HEK293 (cell line): ENCODE data around the gene THRAP3.

ENCODE experiments used
- CTCF ChIA-PET: fragments of 350-600 bp; formaldehyde crosslinking; extraction: SDS; loops from one replicate; lab custom pipeline; 2021; ENCODE audit warnings: antibody characterized with exemption; lab: Yijun Ruan, JAX
- POLR2A ChIA-PET: fragments of 300-600 bp; formaldehyde crosslinking; extraction: SDS; loops from one replicate; lab custom pipeline; 2020; ENCODE audit warnings: antibody characterized with exemption, inconsistent platforms; lab: Yijun Ruan, JAX
- H3K27ac ChIP-seq: fragments of 200-500 bp; sonication (Bioruptor generic); 2 replicates; pipeline ENCODE4 v1.5.1; 2014; ENCODE audit warnings: low read depth, low read length, control low read depth, inconsistent platforms; ENCODE audit errors: extremely low read depth
- H3K36me3 ChIP-seq, 2 experiments: fragments of 200-500 bp in 1 of 2; sonication (Bioruptor generic) in 1 of 2; 1 replicate in 1 of 2; 2 replicates in 1 of 2; pipeline ENCODE4 v1.5.1; 2014 to 2017; ENCODE audit warnings: inconsistent platforms in 2 of 2, low read length in 2 of 2; ENCODE audit not compliant: control insufficient read depth in 2 of 2, insufficient read depth in 1 of 2
- H3K4me1 ChIP-seq: fragments of 200-500 bp; sonication (Bioruptor generic); 2 replicates; pipeline ENCODE4 v1.5.1; 2014; ENCODE audit warnings: mild to moderate bottlenecking, low read length, inconsistent platforms; ENCODE audit not compliant: control insufficient read depth, insufficient read depth
- H3K4me3 ChIP-seq: 2 replicates; pipeline ENCODE4 v1.5.1; 2011; ENCODE audit warnings: low read depth, mild to moderate bottlenecking, control low read depth, low read length, moderate library complexity
- H3K9me3 ChIP-seq: fragments of 200-500 bp; sonication (Bioruptor generic); 2 replicates; pipeline ENCODE4 v1.5.1; 2014; ENCODE audit warnings: low read depth, low read length, inconsistent platforms; ENCODE audit not compliant: control insufficient read depth, insufficient read depth
- FEZF1 ChIP-seq: fragments of 450-650 bp; formaldehyde crosslinking; IDR thresholded peaks from 2 replicates; pipeline ENCODE4 v1.5.1; 2016; ENCODE audit warnings: missing biosample characterization, missing genetic modification characterization
- IKZF3 ChIP-seq: fragments of 450-650 bp; IDR thresholded peaks from 2 replicates; pipeline ENCODE4 v1.5.0; 2018; ENCODE audit warnings: missing biosample characterization, mild to moderate bottlenecking, missing genetic modification characterization, moderate library complexity
- KLF10 ChIP-seq: fragments of 450-650 bp; IDR thresholded peaks from 2 replicates; pipeline ENCODE4 v1.5.1; 2018; ENCODE audit warnings: missing biosample characterization, mild to moderate bottlenecking, missing genetic modification characterization
- KLF8 ChIP-seq: fragments of 450-650 bp; formaldehyde crosslinking; IDR thresholded peaks from 2 replicates; pipeline ENCODE4 v1.5.1; 2016; ENCODE audit warnings: missing biosample characterization, missing genetic modification characterization
- KLF9 ChIP-seq: fragments of 450-650 bp; formaldehyde crosslinking; IDR thresholded peaks from 2 replicates; pipeline ENCODE4 v1.5.1; 2016; ENCODE audit warnings: missing biosample characterization, missing genetic modification characterization, low read depth
- MEIS1 ChIP-seq: sonication (generic); formaldehyde crosslinking; IDR thresholded peaks from 2 replicates; pipeline ENCODE4 v1.8.1; 2022; ENCODE audit warnings: missing genetic modification reagents, mild to moderate bottlenecking, borderline replicate concordance
- SP2 ChIP-seq: fragments of 450-650 bp; formaldehyde crosslinking; IDR thresholded peaks from 2 replicates; pipeline ENCODE4 v1.5.1; 2016; ENCODE audit warnings: missing biosample characterization, missing genetic modification characterization
- ZBTB48 ChIP-seq: fragments of 450-650 bp; formaldehyde crosslinking; IDR thresholded peaks from 2 replicates; pipeline ENCODE4 v1.5.1; 2016; ENCODE audit warnings: missing biosample characterization, missing genetic modification characterization
- ZFP69B ChIP-seq: fragments of 450-650 bp; formaldehyde crosslinking; IDR thresholded peaks from 2 replicates; pipeline ENCODE4 v1.5.1; 2016; ENCODE audit warnings: missing biosample characterization, missing genetic modification characterization
- ZNF10 ChIP-seq: fragments of 450-650 bp; formaldehyde crosslinking; IDR thresholded peaks from 2 replicates; pipeline ENCODE4 v1.5.1; 2017; ENCODE audit warnings: missing biosample characterization, missing genetic modification characterization
- ZNF157 ChIP-seq: fragments of 450-650 bp; formaldehyde crosslinking; IDR thresholded peaks from 2 replicates; pipeline ENCODE4 v1.5.1; 2016; ENCODE audit warnings: missing biosample characterization, missing genetic modification characterization
- ZNF223 ChIP-seq: fragments of 450-650 bp; formaldehyde crosslinking; IDR thresholded peaks from 2 replicates; pipeline ENCODE4 v1.5.1; 2016; ENCODE audit warnings: missing biosample characterization, missing genetic modification characterization
- ZNF266 ChIP-seq: fragments of 450-650 bp; formaldehyde crosslinking; IDR thresholded peaks from 2 replicates; pipeline ENCODE4 v1.5.1; 2016; ENCODE audit warnings: missing biosample characterization, missing genetic modification characterization, low read depth
- ZNF280D ChIP-seq: fragments of 450-650 bp; formaldehyde crosslinking; IDR thresholded peaks from 2 replicates; pipeline ENCODE4 v1.5.1; 2016; ENCODE audit warnings: missing biosample characterization, missing genetic modification characterization
- ZNF544 ChIP-seq: fragments of 450-650 bp; formaldehyde crosslinking; IDR thresholded peaks from 2 replicates; pipeline ENCODE4 v1.5.0; 2017; ENCODE audit warnings: missing biosample characterization, missing genetic modification characterization
- ZNF558 ChIP-seq: fragments of 450-650 bp; formaldehyde crosslinking; IDR thresholded peaks from 2 replicates; pipeline ENCODE4 v1.5.1; 2016; ENCODE audit warnings: missing biosample characterization, missing genetic modification characterization
- ZNF677 ChIP-seq: fragments of 450-650 bp; IDR thresholded peaks from 2 replicates; pipeline ENCODE4 v1.5.0; 2018; ENCODE audit warnings: missing biosample characterization, mild to moderate bottlenecking, missing genetic modification characterization, moderate library complexity
- ZNF830 ChIP-seq: fragments of 450-650 bp; IDR thresholded peaks from 2 replicates; pipeline ENCODE4 v1.5.0; 2018; ENCODE audit warnings: missing biosample characterization, missing genetic modification characterization, low read depth, mild to moderate bottlenecking, moderate library complexity
- TF ChIP-seq, protein P1 (sequence below): fragments of 450-650 bp; formaldehyde crosslinking; IDR thresholded peaks from 2 replicates; pipeline ENCODE4 v1.5.1; 2016; ENCODE audit warnings: missing biosample characterization, missing genetic modification characterization, borderline replicate concordance
- TF ChIP-seq, protein P2 (sequence below): fragments of 450-650 bp; formaldehyde crosslinking; IDR thresholded peaks from 2 replicates; pipeline ENCODE4 v1.5.1; 2016; ENCODE audit warnings: missing biosample characterization, missing genetic modification characterization, borderline replicate concordance
- TF ChIP-seq, protein P3 (sequence below): sonication (generic); formaldehyde crosslinking; IDR thresholded peaks from 2 replicates; pipeline ENCODE4 v1.8.1; 2022; ENCODE audit warnings: mild to moderate bottlenecking, moderate library complexity, missing genetic modification reagents

The THRAP3 gene

DNA sequence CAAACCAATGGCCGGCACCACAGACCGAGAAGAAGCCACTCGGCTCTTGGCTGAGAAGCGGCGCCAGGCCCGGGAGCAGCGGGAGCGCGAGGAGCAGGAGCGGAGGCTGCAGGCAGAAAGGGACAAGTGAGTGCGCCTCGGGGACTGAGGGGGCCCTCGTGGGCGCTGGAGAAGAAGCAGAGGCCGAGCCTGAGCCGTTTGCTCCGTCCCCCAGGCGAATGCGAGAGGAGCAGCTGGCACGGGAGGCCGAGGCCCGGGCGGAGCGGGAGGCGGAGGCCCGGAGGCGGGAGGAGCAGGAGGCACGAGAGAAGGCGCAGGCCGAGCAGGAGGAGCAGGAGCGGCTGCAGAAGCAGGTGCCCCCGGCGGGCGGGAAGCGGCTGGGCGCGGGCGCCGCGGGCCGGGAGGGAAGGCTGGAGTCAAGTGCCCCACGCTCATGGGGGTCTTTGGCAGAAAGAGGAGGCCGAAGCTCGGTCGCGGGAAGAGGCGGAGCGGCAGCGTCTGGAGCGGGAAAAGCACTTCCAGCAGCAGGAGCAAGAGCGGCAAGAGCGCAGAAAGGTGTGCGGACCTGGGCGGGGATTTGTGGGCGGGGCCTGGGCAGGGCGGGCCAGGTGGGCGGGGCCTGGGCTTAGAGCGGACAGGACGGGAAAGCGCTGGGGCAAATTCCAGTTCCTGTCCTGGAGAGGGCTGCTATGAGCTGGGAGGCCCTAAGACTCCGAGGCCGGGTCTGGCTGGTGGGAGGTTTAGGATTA is 45.6 kb upstream of the THRAP3 start (continued):
- TF ChIP-seq KLF9 (tag by site-specific recombination) (peak; percentile 60; the same call in 1 of the 2 replicates), ZNF544 (no peak), ZNF280D (tag by site-specific recombination) (no peak), ZNF266 (tag by site-specific recombination) (no peak), KLF10 (tag by site-specific recombination) (no peak)
- TF ChIP-seq, protein P1, sequence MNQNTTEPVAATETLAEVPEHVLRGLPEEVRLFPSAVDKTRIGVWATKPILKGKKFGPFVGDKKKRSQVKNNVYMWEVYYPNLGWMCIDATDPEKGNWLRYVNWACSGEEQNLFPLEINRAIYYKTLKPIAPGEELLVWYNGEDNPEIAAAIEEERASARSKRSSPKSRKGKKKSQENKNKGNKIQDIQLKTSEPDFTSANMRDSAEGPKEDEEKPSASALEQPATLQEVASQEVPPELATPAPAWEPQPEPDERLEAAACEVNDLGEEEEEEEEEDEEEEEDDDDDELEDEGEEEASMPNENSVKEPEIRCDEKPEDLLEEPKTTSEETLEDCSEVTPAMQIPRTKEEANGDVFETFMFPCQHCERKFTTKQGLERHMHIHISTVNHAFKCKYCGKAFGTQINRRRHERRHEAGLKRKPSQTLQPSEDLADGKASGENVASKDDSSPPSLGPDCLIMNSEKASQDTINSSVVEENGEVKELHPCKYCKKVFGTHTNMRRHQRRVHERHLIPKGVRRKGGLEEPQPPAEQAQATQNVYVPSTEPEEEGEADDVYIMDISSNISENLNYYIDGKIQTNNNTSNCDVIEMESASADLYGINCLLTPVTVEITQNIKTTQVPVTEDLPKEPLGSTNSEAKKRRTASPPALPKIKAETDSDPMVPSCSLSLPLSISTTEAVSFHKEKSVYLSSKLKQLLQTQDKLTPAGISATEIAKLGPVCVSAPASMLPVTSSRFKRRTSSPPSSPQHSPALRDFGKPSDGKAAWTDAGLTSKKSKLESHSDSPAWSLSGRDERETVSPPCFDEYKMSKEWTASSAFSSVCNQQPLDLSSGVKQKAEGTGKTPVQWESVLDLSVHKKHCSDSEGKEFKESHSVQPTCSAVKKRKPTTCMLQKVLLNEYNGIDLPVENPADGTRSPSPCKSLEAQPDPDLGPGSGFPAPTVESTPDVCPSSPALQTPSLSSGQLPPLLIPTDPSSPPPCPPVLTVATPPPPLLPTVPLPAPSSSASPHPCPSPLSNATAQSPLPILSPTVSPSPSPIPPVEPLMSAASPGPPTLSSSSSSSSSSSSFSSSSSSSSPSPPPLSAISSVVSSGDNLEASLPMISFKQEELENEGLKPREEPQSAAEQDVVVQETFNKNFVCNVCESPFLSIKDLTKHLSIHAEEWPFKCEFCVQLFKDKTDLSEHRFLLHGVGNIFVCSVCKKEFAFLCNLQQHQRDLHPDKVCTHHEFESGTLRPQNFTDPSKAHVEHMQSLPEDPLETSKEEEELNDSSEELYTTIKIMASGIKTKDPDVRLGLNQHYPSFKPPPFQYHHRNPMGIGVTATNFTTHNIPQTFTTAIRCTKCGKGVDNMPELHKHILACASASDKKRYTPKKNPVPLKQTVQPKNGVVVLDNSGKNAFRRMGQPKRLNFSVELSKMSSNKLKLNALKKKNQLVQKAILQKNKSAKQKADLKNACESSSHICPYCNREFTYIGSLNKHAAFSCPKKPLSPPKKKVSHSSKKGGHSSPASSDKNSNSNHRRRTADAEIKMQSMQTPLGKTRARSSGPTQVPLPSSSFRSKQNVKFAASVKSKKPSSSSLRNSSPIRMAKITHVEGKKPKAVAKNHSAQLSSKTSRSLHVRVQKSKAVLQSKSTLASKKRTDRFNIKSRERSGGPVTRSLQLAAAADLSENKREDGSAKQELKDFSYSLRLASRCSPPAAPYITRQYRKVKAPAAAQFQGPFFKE (tag by site-specific recombination): no peak
- TF ChIP-seq, protein P2, sequence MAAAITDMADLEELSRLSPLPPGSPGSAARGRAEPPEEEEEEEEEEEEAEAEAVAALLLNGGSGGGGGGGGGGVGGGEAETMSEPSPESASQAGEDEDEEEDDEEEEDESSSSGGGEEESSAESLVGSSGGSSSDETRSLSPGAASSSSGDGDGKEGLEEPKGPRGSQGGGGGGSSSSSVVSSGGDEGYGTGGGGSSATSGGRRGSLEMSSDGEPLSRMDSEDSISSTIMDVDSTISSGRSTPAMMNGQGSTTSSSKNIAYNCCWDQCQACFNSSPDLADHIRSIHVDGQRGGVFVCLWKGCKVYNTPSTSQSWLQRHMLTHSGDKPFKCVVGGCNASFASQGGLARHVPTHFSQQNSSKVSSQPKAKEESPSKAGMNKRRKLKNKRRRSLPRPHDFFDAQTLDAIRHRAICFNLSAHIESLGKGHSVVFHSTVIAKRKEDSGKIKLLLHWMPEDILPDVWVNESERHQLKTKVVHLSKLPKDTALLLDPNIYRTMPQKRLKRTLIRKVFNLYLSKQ (tag by site-specific recombination): no peak
- TF ChIP-seq, protein P3, sequence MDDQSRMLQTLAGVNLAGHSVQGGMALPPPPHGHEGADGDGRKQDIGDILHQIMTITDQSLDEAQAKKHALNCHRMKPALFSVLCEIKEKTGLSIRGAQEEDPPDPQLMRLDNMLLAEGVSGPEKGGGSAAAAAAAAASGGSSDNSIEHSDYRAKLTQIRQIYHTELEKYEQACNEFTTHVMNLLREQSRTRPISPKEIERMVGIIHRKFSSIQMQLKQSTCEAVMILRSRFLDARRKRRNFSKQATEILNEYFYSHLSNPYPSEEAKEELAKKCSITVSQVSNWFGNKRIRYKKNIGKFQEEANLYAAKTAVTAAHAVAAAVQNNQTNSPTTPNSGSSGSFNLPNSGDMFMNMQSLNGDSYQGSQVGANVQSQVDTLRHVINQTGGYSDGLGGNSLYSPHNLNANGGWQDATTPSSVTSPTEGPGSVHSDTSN (CRISPR knock-in tag): no peak

- no peaks in the 10 kb centered on the region for H3K9me3 ChIP-seq
- H3K4me1 ChIP-seq: no peaks in the 10 kb centered on the region
- H3K27ac ChIP-seq: no peak overlapping the region
- H3K4me3 ChIP-seq: no peak overlapping the region
- ChIA-PET POLR2A (interaction anchor here (1.2 to 1.5 kb wide), 2 partner anchors 9 to 37 kb away, joined by 3 read pairs; no protein-coding TSS in a partner anchor), CTCF (no interaction called here)
- peaks cover 15 to 77% of the 10 kb centered on the region in 2 experiments for H3K36me3 ChIP-seq
- no peak for TF ChIP-seq MEIS1 (CRISPR knock-in tag)
- TF ChIP-seq ZNF830 (tag by site-specific recombination): no peak
- TF ChIP-seq ZNF677 (tag by site-specific recombination): no peak
- 0 out of 2 replicates have a peak, but pooled peaks have one; percentile 4 for TF ChIP-seq KLF9 (tag by site-specific recombination)
- no peak for TF ChIP-seq ZNF157
- TF ChIP-seq SP2 (tag by site-specific recombination): 0 out of 2 replicates have a peak, but pooled peaks have one; percentile 9
- TF ChIP-seq ZNF10: no peak
- no peak for TF ChIP-seq FEZF1 (tag by site-specific recombination)
- no peak for TF ChIP-seq ZNF280D (tag by site-specific recombination)
- TF ChIP-seq ZFP69B (tag by site-specific recombination): no peak
- TF ChIP-seq ZNF223: no peak
- TF ChIP-seq KLF8 (tag by site-specific recombination): peak; percentile 3; the same call in 1 of the 2 replicates
- no peak for TF ChIP-seq ZNF558 (tag by site-specific recombination)
- no peak for TF ChIP-seq ZBTB48 (tag by site-specific recombination)
- TF ChIP-seq IKZF3 (tag by site-specific recombination): no peak
Measured at GRCh38 chr1:36179220-36179600, 45.0 kb upstream of the THRAP3 start.
